ENCODE results near the gene KPNA1. TPM values are rescaled to one million over a fixed set of nuclear protein-coding genes. Genes with fewer than 3 reads are reported as not detected.
A peak's percentile ranks its signal among the peaks of the same experiment; 100 is the strongest.

Gene KPNA1
- total RNA-seq, 1 experiment from 2014 or later, result 58.8 TPM

- Mint-ChIP-seq H3K4me3 (peak overlapping the region; percentile 3), H3K36me3 (no peaks in the 10 kb centered on the region), H3K27me3 (ENCODE audit: low read depth) (no peaks in the 10 kb centered on the region), H3K9me3 (no peaks in the 10 kb centered on the region), H3K4me1 (peaks cover 30% of the 10 kb centered on the region), H3K27ac (peak overlapping the region; percentile 42)
- CTCF ChIA-PET, result interaction anchor here (2.0 kb wide), 1 partner anchor 143 kb away, joined by 5 read pairs; no protein-coding TSS in a partner anchor
- ATAC-seq (peak; percentile 86), DNase-seq (ENCODE audit: low spot score) (no peak)
- POLR2A ChIA-PET, result interaction anchor here (0.9 kb wide), 1 partner anchor 21 kb away, joined by 3 read pairs; the partner anchor contains the start of gene KPNA1
- no peak for TF ChIP-seq FOXJ3 (CRISPR knock-in tag; IDR thresholded peaks at IDR 0.05; ENCODE audit: borderline replicate concordance)
- TF ChIP-seq MXD4 (CRISPR knock-in tag; IDR thresholded peaks at IDR 0.05; ENCODE audit: borderline replicate concordance), result no peak
- TF ChIP-seq NFE2L1 (CRISPR knock-in tag; IDR thresholded peaks at IDR 0.05), result no peak
- no peak for TF ChIP-seq ZNF425 (CRISPR knock-in tag; conservative IDR thresholded peaks at IDR 0.05)
- TF ChIP-seq, protein P1, sequence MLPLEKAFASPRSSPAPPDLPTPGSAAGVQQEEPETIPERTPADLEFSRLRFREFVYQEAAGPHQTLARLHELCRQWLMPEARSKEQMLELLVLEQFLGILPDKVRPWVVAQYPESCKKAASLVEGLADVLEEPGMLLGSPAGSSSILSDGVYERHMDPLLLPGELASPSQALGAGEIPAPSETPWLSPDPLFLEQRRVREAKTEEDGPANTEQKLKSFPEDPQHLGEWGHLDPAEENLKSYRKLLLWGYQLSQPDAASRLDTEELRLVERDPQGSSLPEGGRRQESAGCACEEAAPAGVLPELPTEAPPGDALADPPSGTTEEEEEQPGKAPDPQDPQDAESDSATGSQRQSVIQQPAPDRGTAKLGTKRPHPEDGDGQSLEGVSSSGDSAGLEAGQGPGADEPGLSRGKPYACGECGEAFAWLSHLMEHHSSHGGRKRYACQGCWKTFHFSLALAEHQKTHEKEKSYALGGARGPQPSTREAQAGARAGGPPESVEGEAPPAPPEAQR (CRISPR knock-in tag; IDR thresholded peaks at IDR 0.05), result no peak
- TF ChIP-seq ZNF138 (CRISPR knock-in tag; conservative IDR thresholded peaks at IDR 0.05), result no peak
- no peak for TF ChIP-seq FOXK1 (CRISPR knock-in tag; IDR thresholded peaks at IDR 0.05)
- no peak for TF ChIP-seq ZBTB21 (CRISPR knock-in tag; IDR thresholded peaks at IDR 0.05; ENCODE audit: borderline replicate concordance)
- no peak for TF ChIP-seq AR (CRISPR knock-in tag; IDR thresholded peaks at IDR 0.05)
- no peak for TF ChIP-seq TEAD1 (CRISPR knock-in tag; IDR thresholded peaks at IDR 0.05)
- no peak for TF ChIP-seq ZNF416 (CRISPR knock-in tag; IDR thresholded peaks at IDR 0.05)
- TF ChIP-seq GTF2I (CRISPR knock-in tag; conservative IDR thresholded peaks at IDR 0.05), result no peak
- TF ChIP-seq ETV6 (CRISPR knock-in tag; IDR thresholded peaks at IDR 0.05), result no peak
- TF ChIP-seq NR3C1 (CRISPR knock-in tag; conservative IDR thresholded peaks at IDR 0.05; ENCODE audit: low read depth), result no peak
These were observed 21.4 kb upstream of the KPNA1 start for GRCh38 chr3:122535964-122536631.

DNA sequence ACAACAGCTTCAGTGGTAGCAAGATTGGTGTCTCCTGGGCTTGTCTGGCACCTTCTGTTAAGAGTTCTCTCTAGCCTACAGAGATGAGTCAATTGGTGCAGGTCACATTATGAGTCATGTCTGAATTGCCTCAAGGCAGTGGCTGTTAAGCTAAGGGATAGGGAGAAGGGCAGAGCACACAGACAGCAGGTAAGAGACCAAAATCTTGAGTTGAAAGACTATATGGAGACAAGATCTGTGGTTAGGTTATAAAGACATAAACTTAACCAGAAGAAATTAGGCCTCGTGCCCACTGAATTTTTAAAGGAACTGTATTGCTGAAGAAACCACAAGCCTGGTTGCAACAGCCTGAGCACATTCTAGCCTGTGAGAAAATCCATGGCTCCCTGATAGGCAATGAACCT is 19.2 kb upstream of the KPNA1 start:
- Mint-ChIP-seq H3K4me3 (no peak overlapping the region), H3K9me3 (no peaks in the 10 kb centered on the region), H3K4me1 (peaks cover 30% of the 10 kb centered on the region), H3K27me3 (ENCODE audit: low read depth) (no peaks in the 10 kb centered on the region), H3K36me3 (no peaks in the 10 kb centered on the region), H3K27ac (no peak overlapping the region)
- ChIA-PET CTCF (no interaction called here), POLR2A (no interaction called here)
- DNase-seq (ENCODE audit: low spot score), result no peak
- no peak for ATAC-seq
- TF ChIP-seq TP53 (CRISPR knock-in tag; IDR thresholded peaks at IDR 0.05) (no peak), NR2C2 (CRISPR knock-in tag; IDR thresholded peaks at IDR 0.05) (no peak), NR1H2 (CRISPR knock-in tag; IDR thresholded peaks at IDR 0.05) (no peak), SP1 (CRISPR knock-in tag; conservative IDR thresholded peaks at IDR 0.05) (no peak), ERG (CRISPR knock-in tag; IDR thresholded peaks at IDR 0.05) (no peak), SMAD4 (CRISPR knock-in tag; IDR thresholded peaks at IDR 0.05) (no peak), NFYB (CRISPR knock-in tag; conservative IDR thresholded peaks at IDR 0.05; ENCODE audit: low read depth) (no peak), FOXP1 (CRISPR knock-in tag; IDR thresholded peaks at IDR 0.05; ENCODE audit: borderline replicate concordance) (no peak), ATF1 (CRISPR knock-in tag; IDR thresholded peaks at IDR 0.05) (no peak)
- TF ChIP-seq, protein P2, sequence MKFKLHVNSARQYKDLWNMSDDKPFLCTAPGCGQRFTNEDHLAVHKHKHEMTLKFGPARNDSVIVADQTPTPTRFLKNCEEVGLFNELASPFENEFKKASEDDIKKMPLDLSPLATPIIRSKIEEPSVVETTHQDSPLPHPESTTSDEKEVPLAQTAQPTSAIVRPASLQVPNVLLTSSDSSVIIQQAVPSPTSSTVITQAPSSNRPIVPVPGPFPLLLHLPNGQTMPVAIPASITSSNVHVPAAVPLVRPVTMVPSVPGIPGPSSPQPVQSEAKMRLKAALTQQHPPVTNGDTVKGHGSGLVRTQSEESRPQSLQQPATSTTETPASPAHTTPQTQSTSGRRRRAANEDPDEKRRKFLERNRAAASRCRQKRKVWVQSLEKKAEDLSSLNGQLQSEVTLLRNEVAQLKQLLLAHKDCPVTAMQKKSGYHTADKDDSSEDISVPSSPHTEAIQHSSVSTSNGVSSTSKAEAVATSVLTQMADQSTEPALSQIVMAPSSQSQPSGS (CRISPR knock-in tag; IDR thresholded peaks at IDR 0.05; ENCODE audit: borderline replicate concordance, low read depth), result no peak

Data from WTC11 (cell line).